ENCODE data around the gene RAD23A.

GRCh38 chr19:12997179-12997966, 51.7 kb downstream of the RAD23A start:
- TF ChIP-seq CTCF (IDR thresholded peaks at IDR 0.05) (no peak), EZH2 (IDR thresholded peaks at IDR 0.05) (no peak), EZH2phosphoT487 (IDR thresholded peaks at IDR 0.05) (no peak)

Data from neural progenitor cell (in vitro differentiated cells).